ENCODE results near the gene KIFC1.

The KIFC1 gene

DNA sequence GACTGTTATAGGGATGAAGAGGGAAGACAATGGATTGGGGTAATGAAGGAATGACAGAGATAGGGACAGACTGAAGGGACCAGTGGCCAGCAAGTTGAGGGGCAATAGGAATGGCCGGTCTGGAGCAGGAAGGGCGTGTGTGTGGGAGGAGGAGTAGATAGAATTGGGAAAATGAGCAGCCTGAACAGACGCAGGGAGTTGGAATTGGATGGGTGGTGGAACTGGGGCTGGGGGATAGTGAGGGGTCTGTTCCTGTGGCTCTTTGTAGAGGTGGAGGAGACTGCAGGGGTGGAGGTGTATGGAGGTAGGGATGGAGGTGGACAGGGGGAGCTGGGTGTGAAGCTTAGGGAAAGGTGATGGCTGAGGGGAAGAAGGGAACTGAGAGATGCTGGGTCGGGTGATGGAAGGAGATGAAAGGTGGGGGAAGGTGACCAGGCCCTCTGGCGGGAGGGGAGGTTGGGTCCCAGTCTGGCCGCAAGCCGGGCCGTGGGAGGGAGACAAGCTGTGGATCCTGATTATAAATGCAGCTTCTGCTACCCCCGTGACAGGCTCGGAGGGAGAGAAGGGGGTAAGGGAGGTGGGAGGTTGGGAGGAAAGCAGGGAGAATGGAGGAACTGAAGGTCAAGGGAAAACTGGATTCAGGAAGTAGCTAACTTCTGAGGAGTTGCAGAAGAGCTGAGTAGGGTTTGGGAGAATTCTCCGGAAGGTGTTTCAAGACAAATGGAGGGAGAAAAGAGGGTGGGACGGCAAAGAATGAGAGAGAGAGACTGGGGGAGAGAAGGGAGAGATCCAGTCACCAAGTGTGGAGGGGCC lies 33.4 kb downstream of the KIFC1 start:
- in situ Hi-C loops (cut with HindIII; ENCODE audit: low sequenced_read_pairs) = no loop called here

DNA sequence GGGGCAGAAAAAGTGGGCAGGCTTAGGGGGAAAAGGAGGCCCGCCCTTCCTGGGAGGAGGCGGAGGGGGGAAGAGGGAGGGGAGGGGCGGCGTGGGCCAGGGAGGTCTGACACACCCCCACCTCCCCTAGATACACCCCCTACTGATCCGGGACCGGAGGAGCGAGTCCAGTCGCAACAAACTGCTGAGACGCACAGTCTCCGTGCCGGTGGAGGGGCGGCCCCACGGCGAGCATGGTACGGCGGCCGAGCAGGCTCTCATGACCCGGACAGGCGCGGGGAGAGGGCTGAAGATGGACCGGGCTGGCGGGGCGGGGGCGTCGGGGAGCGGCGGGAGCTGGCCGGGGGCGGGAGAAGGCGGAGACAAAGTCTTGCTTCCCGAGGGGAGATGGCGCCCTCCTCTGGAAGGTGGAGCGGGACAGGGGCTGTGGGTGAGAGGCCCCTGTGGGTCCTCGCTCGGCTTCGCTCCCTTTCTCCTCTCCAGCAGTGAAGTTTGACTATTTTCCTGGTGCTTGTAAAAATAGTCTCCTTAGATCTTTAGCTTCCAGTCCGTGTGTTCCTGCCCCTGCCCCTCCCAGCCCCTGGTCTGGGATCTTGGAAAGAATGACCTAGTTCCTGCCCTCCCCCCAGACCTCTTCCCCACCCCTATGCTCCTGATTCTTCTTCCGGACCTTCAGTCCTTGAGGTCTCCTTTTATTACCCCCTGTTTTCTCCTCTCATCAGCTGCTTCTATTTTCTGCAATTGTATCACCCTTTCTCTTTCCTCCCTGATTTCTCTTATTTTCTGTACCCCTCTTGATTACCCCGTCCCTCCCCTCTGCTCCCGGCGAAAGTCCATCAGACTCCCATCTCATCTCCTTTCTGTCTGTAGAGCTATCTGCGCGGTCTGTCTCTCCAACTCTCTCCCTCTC lies 34.3 kb downstream of the KIFC1 start:
- in situ Hi-C loops (cut with HindIII; ENCODE audit: low sequenced_read_pairs) = no loop called here

DNA sequence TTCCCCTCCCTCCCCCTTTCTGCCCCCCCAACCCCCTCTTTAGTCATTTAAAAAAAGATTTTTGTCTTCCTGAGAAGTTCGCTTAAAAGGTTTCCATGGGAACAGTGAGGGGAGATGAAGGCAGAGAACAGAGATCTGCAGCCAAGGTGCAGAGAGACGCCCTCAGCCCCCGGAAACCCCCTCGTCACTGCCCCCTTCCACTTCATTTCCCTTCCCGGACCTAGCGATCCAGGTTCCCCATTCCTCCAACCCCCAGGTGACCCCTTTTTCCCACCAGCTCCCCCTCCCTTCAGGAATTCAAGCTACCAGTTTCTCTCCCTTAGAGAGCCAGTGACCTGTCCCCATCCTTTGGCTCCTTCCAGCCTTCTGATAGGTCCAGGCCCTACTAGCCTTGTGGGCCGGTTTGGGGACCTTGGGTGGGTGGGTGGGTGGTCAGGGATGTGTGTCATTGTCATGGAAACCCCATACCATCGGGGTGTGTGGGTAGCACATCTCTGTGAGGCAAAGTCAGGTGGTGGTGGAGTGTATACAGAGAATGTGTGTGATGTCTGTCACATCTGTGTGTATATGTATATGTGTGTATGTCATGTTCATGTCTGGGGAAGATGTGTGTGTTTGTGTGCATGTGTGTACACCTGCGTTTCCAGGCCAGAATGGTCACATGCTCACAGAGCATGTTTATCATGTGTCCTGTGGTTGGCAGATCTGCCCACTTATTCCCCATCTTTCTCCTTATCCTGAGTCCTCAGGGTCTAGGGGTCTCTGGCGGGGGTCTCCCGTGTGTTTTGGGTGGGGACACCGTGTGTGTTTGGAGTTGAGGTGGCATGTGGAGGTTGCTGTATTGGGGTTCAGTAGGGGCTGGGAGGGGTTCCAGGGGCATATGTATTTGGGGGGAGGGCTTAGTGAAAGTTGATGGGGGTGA lies 35.2 kb downstream of the KIFC1 start:
- in situ Hi-C loops (cut with HindIII; ENCODE audit: low sequenced_read_pairs) = no loop called here

- in situ Hi-C loops (cut with HindIII; ENCODE audit: low sequenced_read_pairs) = no loop called here
Observed at GRCh38 chr6:33427585-33428223, 36.1 kb downstream of the KIFC1 start.

DNA sequence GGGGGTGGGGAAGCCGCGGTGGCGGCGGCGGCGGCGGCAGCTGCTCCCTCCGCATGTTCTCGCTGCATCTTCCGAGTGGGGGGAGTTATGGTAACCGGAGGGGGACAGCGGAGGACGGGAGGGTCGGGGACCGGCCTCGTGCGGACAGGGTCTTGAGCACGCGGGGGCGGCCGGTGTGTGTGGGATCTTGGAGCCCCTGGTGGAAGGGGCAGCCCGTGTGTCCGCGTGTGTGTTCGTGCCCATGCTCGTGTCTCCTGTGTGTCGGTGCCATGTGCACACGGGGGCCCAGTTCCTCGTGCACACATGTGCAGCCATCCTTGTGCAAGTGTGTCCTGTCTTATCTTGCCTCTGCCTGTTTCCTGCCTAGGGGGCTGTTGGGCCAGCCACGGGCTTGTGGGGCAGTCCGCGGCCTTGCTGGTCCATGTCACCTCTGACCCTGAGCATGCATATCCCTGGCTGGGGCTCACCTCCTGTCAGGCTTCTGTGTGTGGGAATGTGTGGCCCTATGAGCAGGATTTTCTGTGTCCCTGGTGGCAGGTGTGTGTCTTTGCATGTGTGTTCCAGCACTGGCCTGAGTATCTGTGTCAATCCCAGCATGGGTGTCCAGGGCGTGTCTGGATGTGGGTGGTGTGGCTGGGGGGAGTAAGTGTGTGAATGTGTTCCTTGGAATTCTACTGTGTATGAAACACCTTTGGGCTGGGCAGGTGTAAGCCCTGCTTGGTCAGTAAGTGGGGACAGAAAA lies 36.8 kb downstream of the KIFC1 start:
- in situ Hi-C loops (cut with HindIII; ENCODE audit: low sequenced_read_pairs) = no loop called here

DNA sequence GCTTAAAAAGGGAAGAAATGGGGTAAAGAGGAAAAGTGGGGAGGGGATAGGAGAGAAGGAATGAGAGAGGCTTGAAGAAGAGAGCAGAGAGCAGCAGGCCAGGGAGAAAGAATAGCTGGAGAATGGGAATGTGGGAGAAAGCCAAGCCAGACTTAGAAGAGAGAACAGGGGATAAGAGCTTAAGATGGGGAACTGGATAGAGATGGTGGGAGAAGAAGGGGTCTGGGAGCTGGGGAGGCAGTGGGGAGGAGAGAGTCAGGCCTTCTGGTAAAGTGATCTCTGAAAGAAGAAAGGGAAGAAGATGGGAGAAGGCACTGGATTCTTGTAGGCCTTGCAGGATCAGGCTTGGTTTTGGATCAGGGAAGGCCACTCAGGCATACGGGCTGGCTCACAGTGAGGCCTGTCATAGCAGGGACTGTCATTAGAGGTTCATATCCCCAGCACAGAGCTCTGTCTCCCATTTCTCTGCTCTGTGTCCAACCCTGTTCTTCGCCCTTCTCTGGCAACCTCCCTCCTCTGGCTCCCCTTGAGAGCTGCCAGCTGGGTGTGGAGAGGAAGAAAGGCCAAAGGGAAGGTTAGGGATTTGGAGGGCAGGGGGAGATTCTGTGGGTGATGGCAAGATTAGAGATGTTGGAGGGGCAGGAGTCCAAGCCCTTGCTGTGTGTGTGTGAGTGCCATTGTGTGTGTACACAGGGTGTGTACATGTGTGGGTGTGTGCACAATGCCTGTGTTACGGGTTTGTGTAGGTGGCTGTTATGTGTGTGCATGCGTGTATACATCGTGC lies 37.5 kb downstream of the KIFC1 start:
- in situ Hi-C loops (cut with HindIII; ENCODE audit: low sequenced_read_pairs) = no loop called here

DNA sequence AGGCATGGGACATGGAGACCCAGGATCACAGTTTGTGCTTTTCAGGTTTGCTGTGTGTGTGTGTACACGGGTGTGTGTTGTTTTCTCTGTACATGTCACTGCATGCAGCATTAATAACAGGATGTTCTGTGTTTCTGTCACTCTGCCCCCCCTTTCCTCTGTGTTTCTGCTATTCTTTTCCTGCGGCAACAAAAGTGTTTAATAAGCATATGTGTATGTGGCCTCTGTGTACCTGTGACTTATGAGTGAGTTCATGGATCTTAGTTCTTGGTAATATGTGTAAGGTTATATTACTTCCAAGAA lies 38.1 kb downstream of the KIFC1 start:
- in situ Hi-C loops (cut with HindIII; ENCODE audit: low sequenced_read_pairs) = no loop called here

DNA sequence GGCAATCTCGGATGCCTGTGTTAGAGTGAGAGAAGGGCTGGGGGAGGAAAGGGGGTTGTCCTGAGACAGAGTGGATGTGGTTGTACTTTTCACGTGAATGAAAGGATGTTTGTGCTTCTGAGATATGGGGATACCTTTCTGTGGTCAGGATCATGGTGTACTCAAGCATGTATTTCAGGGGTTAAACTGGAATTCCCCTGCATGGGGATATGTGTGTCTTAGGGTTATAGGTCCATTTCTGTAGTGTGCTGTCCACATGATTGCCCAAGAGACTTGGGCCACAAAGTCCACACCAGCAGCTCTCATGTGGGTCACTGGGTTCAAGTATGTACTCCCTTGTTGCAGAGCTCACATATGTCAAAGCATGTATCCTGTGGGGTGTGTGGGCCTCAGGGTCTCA lies 38.7 kb downstream of the KIFC1 start:
- in situ Hi-C loops (cut with HindIII; ENCODE audit: low sequenced_read_pairs) = no loop called here

DNA sequence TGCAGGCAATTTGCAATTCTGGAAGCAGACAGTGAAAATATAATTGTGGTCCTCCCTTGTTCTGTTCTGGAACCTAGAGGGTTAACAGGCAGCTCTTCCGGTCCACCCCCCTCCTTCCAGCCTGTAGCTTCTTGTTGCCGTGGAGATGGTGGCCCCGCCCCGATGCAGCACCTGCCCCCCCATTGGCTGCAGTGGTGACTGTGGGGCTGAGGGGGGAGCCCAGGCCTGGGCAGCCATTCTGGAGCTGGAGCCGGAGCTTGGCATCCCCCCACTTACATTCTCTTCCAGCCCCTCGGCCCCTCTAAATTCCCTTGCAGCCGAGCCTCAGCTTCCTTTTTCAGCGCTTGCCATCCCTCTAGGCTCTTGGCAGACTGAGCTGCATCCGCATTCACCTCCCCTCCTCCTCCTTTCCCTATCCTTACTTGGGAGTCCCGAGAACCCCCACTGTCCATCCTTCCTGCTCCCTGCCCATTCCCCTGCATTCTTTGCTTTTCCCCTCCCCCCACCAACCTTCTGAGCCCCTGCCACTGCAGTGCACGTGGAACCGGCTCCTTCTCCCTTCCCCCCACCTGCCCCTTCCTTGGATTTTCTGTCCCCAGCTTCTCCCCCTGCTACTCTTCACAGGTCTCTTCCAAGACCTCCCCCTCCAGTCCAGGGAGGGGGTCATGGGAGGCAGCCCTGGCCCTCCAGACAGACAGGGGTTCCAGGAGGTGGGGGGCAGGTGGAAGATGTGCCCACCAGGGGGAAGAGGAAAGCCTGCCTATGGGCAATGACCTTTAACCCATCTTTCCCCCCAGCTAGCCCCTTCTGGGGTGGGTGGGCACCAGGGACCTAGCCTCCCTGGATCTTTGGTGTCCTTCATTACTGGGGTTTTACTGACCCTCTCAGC lies 39.6 kb downstream of the KIFC1 start:
- in situ Hi-C loops (cut with HindIII; ENCODE audit: low sequenced_read_pairs) = no loop called here

DNA sequence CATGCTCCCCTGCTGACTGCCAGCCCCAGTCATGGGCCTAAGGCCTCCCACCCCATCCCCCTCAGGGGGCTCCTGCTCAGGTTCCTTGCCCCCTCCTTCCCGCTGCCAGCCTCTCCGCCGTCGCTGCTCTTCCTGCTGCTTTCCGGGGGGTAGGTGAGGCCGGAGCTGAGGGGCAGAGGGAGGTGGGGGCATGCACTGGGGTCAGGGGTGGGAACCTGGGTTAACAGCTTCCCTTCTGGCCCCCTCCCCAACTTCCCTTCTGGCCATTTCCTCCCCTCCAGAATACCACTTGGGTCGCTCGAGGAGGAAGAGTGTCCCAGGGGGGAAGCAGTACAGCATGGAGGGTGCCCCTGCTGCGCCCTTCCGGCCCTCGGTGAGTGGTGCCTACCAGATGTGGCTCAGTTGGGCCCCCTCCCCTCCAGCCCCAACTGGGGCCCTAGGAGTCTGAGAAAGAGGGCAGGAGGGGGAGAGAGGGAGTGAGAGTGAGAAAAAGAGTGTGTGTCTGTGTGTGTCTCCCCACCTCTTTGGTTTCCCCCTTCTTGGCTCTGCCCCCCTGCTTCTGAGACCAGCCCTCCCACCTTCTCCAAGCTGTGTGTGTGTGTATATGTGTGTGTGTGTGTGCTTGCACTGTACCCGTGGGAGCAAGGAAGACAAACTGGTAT lies 40.4 kb downstream of the KIFC1 start:
- in situ Hi-C loops (cut with HindIII; ENCODE audit: low sequenced_read_pairs) = no loop called here

DNA sequence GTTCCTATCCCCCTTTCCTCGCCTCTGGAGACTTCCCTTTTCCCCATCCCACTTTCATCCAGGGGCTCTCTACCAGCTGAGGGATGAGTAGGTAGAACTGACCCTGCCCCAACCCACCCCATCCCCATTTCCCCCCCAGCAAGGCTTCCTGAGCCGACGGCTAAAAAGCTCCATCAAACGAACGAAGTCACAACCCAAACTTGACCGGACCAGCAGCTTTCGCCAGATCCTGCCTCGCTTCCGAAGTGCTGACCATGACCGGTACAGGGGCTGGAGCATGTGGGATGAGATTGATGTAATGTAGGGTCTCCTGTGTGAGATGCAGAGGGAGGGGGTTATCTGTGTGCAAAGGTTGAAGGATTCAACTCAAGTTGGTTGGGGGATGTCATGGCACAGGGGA lies 40.9 kb downstream of the KIFC1 start:
- in situ Hi-C loops (cut with HindIII; ENCODE audit: low sequenced_read_pairs) = no loop called here

DNA sequence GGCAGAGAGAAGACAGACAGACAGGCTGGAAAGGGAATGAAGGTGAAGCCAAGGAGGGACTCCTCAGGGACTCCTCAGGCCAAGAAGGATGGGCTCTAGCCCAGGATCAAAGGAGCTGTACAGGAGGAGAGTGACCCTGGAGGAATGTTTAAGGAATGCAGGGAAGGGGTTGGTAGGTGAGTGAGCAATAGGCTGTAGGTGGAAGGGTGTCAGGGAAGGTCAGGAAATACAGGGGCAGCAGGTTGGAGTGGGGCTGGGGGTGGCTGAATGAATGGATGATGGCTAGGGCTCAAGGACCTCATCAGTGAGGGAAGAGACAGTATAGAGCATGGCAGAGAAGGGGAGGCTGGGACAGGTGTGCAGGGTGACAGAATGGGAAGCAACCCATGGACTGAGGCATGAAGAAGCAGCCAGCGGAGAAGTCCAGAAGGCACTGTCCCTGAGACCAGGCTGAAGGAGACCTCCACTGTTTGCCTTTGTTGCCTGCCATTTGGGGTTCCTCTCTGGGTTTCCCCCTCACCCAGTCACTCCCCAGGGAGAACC lies 41.4 kb downstream of the KIFC1 start:
- in situ Hi-C loops (cut with HindIII; ENCODE audit: low sequenced_read_pairs) = no loop called here

- in situ Hi-C loops (cut with HindIII; ENCODE audit: low sequenced_read_pairs) = no loop called here
Observed at GRCh38 chr6:33433544-33434191, 42.0 kb downstream of the KIFC1 start.

DNA sequence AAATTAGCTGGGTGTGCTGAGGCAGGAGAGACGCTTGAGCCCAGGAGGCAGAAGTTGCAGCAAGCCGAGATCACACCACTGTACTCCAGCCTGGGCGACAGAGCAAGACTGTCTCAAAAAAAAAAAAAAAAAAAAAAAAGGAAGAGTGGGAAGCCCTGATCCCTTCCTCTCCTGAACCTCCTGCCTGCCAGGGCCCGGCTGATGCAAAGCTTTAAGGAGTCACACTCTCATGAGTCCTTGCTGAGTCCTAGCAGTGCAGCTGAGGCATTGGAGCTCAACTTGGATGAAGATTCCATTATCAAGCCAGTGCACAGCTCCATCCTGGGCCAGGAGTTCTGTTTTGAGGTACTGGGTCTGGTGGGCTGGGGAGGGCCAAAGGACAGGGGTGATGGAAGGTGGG lies 43.3 kb downstream of the KIFC1 start:
- in situ Hi-C loops (cut with HindIII; ENCODE audit: low sequenced_read_pairs) = no loop called here

DNA sequence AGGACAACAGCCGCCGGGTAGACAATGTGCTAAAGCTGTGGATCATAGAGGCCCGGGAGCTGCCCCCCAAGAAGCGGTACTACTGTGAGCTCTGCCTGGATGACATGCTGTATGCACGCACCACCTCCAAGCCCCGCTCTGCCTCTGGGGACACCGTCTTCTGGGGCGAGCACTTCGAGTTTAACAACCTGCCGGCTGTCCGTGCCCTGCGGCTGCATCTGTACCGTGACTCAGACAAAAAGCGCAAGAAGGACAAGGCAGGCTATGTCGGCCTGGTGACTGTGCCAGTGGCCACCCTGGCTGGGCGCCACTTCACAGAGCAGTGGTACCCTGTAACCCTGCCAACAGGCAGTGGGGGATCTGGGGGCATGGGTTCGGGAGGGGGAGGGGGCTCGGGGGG lies 46.0 kb downstream of the KIFC1 start:
- in situ Hi-C loops (cut with HindIII; ENCODE audit: low sequenced_read_pairs) = no loop called here

GRCh38 chr6:33438978-33439594 lies 47.5 kb downstream of the KIFC1 start:
- in situ Hi-C loops (cut with HindIII; ENCODE audit: low sequenced_read_pairs) = no loop called here
